ENCODE measurements around the gene DGKH.

The DGKH gene

DNA sequence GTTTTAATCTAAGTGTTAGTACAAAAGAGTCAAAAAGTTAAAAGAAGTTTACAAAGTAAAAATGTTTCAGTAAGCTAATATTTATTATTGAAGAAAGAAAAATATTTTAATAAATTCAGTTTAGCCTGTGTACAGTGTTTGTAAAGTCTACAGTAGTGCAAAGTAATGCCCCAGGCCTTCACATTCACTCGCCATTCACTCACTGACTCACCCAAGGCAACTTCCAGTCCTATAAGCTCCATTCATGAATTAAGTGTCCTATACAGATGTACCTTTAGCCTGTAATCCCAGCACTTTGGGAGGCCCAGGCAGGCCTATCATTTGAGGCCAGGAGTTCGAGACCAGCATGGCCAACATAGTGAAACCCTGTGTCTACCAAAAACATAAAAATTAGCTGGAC lies 199.4 kb downstream of the DGKH start:
- FAIRE-seq = no peak

DNA sequence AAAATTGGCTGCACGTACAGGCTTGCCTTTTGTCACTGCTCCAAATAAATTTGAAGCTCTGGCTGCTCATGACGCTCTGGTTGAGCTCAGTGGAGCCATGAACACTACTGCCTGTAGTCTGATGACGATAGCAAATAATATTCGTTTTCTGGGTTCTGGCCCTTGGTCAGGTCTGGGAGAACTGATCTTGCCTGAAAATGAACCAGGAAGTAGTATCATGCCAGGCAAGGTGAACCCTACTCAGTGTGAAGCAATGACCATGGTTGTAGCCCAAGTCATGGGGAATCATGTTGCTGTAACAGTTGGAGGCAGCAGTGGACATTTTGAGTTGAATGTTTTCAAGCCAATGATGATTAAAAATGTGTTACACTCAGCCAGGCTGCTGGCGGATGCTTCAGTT lies 207.4 kb downstream of the DGKH start:
- no peak for FAIRE-seq

DNA sequence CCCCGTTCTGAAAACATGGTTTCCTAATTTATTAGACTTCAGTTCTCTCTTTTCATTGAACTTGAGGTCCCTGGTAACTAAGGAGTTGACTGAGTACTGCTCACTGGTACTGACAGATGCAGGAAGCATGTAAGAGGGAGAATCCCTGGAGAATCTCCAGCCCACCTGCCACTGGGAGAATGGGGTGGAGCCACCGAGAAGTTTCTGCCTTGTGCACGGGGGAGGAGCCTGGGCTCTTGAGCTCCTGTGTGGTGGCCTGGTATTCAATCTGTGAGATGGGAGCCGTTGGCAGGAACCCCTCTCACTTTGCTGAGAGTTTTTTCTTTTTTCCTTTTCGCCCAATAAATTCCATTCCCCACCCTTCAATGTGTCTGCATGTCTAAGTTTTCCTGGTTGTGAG lies 210.3 kb downstream of the DGKH start:
- FAIRE-seq = no peak

DNA sequence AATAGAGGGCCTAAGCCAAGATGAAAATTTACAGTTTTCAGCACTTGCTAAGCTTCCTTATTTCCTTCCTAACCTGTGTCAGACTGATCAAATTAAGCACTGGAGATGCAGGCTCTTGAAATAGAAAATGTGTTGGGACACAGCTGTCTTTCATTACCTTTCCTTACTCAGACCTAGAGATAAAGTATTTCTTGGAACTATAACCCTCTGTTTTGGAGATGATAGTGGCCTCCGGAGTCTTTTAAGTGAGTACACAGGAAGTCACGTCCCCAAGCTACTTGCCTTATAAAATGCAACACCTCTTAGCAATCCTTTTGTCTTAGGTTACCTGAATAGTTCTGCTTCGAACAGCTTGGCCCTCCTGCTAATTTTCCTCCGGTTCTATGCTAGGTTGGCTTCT lies 211.1 kb downstream of the DGKH start:
- no peak for FAIRE-seq

DNA sequence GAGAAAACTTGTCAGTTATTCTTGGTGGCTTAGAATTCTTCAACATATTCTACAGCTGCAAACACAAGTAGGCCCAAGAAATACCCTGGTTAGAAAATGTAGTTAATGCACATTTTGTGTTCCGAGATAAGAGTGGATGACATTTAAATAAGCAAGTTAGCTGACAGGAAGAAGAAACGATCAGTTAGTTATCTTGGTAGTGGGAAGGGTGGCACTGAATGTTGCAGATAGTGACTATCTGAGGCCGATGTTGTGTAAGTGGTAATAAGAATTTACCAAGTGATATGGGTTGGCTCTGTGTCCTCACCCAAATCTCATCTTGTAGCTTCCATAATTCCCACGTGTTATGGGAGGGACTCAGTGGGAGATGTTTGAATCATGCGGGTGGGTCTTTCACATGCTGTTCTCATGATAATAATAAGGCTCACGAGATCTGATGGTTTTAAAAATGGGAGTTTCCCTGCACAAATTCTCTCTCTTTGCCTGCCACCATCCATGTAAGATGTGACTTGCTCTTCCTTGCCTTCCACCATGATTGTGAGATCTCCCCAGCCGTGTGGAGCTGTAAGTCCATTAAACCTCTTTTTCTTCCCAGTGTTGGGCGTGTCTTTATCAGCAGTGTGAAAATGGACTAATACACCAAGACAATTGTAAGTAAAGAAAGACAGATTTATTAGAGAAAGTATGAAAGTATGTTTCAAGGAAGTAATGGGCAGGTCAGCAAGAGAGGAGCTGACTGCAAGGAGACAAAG lies 212.6 kb downstream of the DGKH start:
- FAIRE-seq = no peak

DNA sequence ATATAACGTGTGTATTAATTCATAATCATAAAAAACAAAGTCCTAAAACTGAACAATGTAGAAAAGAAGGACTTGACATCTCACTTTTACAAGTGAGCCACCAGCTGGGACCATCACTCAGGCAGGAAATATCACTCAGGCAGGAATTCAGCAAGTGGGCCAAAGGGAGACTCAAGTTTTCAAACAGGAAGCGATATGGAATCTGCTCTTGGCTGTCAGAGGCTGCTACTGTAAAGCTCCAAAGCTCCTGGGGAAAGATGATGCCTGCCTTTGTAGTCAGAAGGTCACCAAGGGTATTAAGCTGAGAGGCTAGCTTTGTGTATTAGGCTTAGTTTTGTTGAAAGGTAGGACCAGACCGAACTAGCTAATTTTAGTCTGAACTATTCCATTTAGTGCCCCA lies 218.0 kb downstream of the DGKH start:
- FAIRE-seq = no peak

DNA sequence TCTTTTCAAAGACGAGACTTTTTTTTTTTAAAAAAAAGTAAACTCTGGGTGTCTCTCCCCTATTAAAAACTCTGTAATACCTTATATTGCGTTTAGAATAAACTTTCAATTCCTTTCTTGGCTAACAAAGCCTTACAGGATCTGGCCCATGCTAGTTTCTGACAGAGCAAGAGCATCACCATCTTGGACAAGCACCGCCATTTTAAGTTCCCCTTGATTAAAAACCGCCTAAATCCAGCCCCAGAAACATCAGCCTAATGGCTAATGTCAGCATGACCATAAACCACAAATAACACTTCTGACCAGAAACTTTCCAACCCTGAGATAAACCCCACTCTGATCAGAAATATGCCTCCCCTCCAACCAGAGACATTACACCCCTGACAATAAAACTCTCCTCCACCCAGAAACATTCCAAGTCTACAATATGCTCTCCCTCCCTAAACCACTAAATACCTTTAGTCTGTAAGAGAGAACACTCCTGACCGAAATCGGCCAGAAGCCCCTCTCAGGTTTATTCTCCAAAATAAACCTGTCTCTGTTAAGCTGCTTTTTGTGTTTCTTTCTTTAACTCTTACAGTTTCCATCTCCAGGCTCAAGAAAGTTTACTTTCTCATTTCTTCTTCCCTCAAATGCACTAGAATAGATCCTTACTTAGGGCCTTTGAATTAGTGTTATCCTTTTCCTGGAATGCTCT lies 221.9 kb downstream of the DGKH start:
- FAIRE-seq = no peak

DNA sequence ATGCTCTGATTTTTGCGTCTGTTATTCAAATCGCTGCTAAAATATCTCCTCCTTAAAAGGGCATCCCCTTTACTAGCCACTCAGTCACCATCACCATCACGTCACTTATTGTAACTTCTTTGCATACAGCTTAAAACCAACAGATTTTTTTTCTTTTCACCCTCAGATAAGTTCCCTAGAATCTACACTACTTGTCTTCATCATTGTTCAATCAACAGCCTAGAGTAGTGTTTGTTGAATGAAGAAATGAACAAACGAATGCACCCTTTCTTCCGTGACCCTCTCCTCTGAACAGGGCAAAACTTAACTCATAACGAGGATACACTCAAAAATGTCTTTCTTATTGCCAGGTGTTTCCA lies 222.4 kb downstream of the DGKH start:
- no peak for FAIRE-seq

DNA sequence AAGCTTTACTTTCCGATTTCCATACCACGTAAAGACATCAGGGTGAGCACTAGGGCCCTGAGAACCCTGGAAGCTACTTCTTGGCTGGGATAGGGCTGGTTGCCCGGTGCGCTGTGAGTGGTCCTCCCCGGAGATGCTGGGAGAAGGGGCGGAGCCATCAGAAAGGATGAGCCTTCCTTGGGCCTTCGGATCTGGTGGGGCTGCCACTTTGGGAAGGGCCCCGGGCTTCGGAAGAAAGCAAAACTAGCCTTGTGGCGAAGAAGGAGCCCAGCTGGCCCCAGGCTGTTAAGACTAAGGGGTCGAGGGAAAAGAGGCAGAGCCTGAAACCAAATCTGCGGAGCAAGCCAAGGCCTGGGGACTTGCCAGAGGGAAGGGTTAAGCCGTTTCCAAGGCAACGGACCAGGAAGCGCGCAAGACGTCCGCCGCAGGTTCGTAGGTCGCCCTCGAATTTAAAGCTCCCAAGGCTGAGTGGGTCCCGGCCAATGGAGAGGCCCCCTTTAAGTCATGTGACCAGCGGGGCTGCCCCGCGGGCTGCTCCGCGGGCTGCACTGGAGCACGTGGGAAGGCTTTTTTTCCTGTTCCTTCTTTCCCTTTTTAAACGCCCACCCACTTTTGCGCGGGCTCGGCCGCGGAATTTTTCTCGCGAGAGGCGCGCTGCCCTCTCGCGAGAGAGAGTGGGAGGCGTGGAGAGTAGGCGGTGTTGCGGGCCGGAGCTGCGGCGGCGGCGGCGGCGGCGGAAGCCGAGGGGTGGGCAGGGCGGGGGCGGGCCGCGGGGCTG lies 223.1 kb downstream of the DGKH start:
- peak; percentile 92 for FAIRE-seq

DNA sequence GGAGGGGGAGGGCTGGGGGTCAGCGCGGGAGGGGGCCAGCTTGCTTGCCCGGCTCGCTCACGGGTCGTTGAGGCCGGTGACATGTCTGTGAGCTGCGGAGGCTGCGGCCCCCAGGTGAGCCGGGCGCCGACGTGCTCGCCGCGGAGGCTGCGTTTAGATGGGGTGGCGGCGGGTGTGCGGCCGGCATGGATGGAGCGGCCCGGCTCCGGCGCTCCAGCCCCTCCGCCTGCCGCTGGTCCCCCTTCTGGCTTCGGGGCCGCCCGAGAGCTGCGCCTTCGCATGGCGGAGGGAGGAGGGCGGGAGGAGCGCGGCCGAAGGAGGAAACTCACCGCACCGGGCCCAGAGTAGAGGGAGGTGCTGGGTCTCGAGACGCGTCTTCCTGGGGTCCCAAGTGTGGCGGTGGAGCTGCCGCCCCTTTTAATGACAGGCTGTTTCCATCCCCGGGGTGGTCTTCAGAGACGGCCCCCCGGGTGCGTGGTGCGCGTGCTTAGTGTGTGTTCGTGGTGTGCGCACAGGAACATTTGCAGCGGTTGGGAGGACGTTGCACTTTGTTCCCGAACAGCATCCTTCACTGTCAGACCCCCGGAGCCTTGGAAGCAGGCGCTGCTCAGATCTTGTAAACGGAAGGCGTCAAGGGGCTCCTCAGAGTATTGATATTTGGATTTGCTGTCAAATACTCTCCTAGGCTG lies 223.8 kb downstream of the DGKH start, which contains the start of gene AKAP11:
AKAP11 (plus strand) TSS at position 38 of the 689 bp plus-strand sequence. CDS start 14,197 bp downstream, outside the sequence.
- no peak for FAIRE-seq

DNA sequence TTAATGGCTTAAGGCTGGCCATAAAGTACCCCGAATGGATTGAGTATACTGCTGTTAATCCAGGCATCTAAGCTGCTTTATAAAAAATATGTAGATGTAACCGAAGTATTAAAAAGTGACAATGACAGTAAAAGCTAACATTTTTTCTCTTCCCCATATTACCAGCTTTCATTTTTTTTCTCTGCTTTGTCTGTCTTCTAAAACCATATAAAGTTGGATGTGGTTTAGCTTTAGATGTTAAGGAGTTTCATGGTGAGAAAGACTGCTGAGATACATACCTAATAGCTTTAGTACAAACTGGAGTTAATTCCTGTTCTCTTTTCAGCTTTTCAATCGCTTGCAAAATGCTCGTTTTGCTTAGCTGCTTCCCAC lies 224.3 kb downstream of the DGKH start:
- FAIRE-seq = no peak

DNA sequence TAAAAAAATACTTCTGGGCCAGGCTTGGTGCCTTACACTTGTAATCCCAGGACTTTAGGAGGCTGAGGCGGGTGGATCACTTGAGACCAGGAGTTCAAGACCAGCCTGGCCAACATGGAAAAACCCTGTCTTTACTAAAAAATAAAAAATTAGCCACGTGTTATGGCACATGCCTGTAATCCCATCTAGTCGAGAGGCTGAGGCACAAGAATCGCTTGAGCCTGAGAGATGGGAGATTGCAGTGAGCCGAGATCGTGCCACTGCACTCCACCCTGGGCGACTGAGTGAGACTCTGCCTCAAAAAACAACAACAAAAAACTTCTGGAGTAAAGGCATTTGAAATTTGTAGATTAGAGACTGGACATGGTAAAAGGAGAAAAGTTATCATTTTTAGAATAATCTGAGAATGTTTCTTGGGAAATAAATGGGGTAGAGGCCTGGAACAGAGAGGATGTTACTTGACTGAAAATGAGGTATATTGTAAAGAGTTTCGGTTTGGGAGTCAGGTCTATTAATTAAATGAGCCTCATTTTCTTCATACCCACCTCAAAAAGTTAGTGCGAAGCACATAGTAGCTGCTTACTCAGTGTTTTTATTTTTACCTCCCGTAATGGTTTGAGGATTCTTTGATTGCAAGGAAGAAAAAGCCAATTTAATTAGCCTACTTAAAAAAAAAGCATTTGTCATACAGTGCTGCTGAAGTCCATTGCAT lies 226.1 kb downstream of the DGKH start:
- FAIRE-seq = no peak

DNA sequence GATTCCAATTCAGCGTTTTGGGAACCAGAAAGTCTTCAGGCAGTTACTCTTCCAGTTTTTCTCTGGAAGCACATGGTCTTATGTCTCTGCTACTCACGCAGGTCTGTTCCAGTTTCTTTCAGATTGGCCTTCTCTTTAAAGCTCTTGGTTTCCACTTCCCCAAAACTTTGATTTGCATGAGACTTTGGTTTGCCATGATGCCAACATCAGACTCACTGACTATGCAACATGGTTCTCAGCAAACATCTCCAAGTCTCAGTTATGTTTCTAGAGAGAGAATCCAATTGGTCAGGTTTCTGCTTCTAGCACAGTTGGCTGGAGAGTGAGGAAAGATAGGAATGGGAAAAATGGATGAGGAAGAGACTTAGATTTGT lies 226.6 kb downstream of the DGKH start:
- FAIRE-seq = no peak

DNA sequence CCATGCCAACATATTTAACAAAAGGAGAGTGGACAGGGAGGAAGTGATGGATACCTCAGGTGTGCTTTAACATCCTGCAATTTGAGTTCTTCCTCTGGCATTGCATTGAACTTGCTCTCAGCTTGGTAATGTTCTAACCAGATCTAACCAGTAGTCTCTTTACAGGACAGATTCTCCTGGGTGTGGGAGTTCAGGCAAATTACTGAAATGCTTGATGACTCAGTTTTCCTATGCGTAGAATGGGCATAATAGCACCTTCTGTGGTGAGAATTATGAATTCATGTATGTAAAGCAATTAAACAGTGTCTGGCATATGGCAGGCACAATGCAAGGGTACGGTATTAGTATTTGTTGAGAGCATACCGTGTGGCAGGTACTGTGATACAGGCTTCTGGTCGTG lies 227.1 kb downstream of the DGKH start:
- no peak for FAIRE-seq

DNA sequence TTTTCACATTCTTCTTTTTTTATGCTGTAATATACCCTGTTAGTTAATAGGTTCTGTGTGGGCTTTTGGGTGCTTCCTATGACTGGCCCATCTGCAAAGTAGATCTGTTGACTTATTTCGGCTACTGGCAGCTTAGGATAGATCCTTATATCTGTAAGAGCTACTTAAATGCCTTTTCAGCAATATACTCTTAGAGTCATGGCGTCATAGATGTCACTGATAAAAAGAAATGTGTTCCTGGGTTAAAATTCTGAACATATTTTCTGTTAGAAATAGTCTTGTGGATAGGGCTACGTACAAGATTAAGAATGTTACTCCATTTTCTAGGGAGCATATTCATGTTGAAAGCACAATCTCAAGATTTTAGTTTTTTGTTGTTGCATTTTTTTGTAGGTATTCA lies 228.2 kb downstream of the DGKH start:
- FAIRE-seq = no peak

DNA sequence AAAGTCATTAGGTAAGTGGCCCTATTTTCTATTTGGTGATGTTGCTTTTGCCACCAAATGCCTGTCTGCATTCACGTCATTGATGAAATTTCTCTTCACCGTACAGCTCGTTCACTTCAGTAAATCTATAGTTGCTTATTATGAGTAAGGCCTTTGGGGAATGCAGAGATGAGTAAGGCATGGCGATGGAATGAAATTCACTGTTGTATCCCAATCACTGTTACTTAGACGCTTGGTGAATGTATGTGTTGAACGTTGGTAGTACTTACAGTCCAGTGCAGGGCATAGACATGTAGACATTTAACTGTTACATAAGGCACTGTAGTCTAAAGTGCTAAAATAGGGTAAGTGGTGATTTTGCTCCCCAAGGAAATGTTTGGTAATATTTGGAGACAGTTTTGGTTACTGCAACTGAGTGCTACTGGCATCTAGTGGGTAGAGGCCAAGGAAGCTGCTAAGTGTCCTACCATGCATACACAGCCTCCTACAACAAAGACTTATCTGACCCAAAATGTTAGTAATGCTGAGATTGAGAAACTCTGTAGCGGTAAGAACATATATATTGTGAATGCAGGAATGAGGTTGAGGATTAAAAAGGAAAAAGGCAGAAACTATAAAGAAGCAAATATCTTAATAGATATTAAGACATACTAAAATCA lies 229.3 kb downstream of the DGKH start:
- no peak for FAIRE-seq

DNA sequence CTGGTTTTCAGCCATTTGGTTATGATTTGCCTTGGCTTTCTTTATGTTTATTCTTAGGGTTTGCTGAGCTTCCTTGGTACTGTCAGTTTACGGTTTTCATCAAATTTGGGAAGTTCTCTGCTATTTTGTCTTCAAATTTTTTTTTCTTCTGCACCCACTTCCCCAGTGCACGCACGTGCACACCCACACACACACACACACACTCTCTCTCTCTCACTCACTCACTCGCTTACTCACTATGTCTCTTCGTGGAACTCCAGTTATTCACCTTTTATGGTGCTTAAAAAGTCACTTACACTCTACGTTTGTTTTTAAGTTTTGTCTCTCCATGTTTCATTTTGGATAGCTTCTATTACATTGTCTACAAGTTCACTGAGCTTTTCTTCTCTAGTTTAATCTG lies 230.6 kb downstream of the DGKH start:
- no peak for FAIRE-seq

DNA sequence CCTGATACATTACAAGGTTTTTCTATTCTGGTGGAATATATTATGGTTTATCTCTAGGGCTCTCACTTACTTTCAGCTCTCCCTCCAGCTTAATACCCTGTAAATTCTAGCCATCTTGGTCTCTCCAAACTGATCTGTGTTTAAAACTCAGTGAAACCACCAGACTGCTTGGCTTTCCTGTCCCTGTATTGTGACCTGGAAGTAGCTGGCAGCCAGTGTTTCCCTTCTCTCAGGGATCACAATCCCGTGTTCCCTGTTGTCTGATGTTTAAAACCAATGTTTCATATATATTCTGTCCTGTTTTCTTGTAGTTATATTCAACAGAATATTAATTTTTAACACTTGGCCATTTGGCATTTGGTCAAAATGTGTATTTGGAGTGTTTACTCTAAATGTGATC lies 231.5 kb downstream of the DGKH start:
- FAIRE-seq = no peak

DNA sequence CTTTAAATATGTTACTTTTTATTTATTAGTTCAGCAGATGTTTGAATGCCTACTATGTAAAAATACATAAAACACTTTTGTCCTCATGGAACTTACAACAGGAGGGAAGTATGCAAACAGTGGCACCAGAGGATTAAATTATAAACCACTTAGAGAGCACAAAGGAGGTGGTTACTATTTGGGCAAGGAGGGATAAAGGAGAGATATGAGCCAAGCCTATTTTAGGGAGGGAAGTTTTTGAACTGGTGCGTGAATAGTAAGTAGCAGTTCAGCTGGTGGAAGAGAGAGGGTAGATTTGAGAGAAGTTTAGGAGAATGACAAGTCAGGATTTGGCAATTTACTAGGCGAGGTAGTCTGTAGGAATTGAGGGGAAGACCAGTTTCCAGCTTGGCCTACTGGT lies 232.1 kb downstream of the DGKH start:
- no peak for FAIRE-seq

DNA sequence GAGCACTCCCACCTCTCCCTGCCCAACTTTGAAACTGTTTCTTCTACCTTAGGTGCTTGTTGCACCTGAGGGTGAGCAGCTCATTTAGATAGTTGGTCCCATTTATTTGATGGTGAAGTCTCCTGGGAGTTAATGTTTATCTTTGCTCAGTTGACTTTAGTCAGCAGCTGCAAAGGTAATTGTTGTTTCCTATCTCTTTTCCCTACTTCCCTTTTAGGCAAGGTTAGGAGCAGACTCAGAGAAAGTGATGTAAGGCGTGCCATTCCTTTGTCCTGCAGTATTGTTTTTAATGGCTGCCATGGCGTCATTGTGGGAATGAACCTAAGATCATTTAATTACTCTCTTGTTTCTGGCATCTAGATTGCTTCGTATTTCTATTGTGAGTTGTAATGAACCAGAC lies 235.1 kb downstream of the DGKH start:
- no peak for FAIRE-seq

DNA sequence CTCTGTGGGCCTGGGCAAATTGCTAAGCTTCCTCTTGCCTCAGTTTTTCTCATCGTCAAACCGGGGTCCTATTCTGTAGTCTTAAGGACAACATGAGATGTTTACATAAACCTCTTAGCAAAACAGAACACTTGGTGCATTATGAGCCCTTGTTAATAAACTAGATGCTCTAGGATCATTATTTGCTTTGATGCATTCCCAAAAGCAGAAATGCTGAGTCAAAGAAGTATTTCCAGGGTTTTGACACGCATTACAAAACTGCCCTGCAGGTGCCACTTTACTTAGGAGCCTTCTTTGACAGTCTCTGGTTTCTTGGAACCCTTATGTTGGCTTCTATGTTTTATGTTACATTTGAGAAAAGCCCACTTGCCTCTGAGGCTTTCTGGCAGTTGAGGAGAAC lies 235.6 kb downstream of the DGKH start:
- no peak for FAIRE-seq
